ENCODE measurements around the gene TRAPPC2.

GRCh38 chrX:13687203-13687602 lies 47.2 kb downstream of the TRAPPC2 start:
- TF ChIP-seq ZHX1 (CRISPR knock-in tag; IDR thresholded peaks at IDR 0.05; ENCODE audit: low read depth) (no peak), DR1 (CRISPR knock-in tag; IDR thresholded peaks at IDR 0.05) (no peak), POLR2AphosphoS5 (IDR thresholded peaks at IDR 0.05; ENCODE audit: low read depth, low read length) (no peak), CTCF (CRISPR knock-in tag; IDR thresholded peaks at IDR 0.05) (no peak), CBX5 (CRISPR knock-in tag; IDR thresholded peaks at IDR 0.05; ENCODE audit: borderline replicate concordance) (no peak), GMEB2 (CRISPR knock-in tag; IDR thresholded peaks at IDR 0.05; ENCODE audit: low read depth) (no peak), DPF2 (CRISPR knock-in tag; IDR thresholded peaks at IDR 0.05; ENCODE audit: borderline replicate concordance, low read depth) (no peak), ETV5 (CRISPR knock-in tag; IDR thresholded peaks at IDR 0.05; ENCODE audit: borderline replicate concordance) (no peak), EP300 (IDR thresholded peaks at IDR 0.05; ENCODE audit: low read depth in 2 of 2, low read length in 2 of 2) (no peak), EP300 (CRISPR knock-in tag; IDR thresholded peaks at IDR 0.05; ENCODE audit: borderline replicate concordance) (no peak), U2AF2 (IDR thresholded peaks at IDR 0.05; ENCODE audit: low read depth, low read length) (no peak), CREB3 (CRISPR knock-in tag; IDR thresholded peaks at IDR 0.05) (no peak)
